GM19455 (cell line): ENCODE data around the gene PLA1A.
"Not testable (repeated sequence)": the region's sequence is repeated elsewhere in the genome, so short reads cannot be mapped to it uniquely, and the experiment has no call there.

Experiments
- ATAC-seq: cut with Tn5 transposase; IDR thresholded peaks from one replicate; pipeline ENCODE4 v1.9.1; 2021; ENCODE audit not compliant: unreplicated experiment

PLA1A gene

DNA sequence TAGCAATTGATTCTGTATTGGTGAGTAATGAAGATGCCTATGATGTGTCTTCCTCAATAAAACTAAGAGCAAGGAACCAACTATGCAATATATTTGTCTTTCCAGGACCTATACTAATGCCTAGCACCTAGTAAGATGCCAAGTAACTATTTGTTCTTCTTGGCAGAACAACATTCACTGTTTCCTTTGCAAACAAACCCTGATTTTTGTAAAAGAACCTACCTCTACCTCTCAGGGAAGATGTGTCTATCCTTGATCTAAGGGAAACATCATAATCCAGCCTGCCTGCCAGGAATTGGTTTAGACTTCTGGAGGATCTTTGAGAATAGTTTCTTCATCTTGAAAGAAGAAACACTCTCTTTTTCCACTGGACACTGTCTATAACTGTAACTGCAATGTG lies 22.2 kb upstream of the PLA1A start:
- no peak for ATAC-seq

DNA sequence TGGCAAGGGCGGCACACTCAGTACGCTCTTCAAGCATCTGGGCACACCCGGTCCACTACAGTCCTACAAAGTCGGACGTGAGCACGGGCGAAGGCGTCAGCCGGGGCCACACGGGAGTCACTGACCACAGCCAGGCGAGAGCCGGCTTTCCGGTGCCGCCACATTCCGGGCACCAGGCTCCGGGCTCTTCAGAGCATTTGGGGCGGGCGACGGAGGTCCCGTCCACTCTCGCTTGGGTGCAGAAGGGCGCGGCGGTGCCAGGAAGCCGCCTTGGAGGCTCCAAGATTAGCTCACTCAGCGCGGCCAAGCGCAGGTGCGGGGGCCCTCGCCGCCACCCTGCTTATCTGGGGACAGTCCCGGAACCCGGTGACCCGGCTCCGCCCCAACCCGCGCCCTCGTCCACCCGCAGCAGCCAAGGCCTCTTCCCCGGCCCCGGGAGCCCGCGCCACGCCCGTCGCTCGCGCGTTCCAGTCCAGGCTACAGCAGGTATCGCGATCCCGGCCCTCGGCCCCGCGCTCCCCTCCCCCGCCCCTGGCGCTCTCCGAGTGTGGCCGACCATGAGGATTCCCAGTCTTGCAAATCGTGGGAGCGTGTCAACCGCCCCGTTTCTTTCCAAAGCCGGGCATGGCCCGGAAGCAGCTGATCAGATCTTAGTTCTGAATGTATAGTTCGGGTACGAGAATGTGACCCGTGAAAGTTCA lies 18.2 kb upstream of the PLA1A start, which contains the start of gene ADPRH:
TSS of gene ADPRH (plus strand) at position 127 of the 701 bp plus-strand sequence. CDS start 2,678 bp downstream, outside the sequence.
- peak; percentile 53 for ATAC-seq

DNA sequence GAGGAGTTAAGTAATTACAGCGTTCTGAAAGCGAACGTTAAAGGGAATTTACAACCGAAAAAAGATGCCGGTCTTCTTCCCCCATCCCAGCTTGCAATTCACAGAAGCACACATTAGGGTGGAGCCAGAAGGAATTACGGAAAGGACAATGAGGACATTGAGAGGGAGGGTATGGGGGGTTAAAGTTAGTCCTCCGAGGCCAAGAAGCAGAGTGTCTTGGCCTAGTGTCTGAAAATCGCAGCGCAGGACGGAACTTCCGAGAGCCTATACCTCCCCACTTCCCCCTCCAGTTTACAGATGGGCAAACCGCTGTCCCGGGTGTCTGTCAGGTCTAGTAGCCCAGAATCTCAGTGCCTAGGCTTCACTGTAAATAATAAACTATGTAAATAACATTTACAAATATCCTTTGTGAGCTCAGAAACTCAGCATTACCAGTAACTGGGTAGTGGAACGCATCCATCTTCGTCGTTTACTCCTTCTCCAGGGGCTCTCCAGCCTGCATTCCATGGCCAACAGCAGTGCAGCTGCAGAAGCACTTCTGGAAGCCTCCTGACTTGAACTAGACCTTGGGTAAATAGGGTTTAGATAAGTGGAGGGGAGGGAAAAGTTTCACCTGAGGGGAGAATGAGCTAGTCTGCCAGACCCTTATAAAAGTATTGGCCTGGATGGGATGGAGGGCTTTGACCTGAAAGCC lies 17.5 kb upstream of the PLA1A start:
- peak; percentile 76 for ATAC-seq

DNA sequence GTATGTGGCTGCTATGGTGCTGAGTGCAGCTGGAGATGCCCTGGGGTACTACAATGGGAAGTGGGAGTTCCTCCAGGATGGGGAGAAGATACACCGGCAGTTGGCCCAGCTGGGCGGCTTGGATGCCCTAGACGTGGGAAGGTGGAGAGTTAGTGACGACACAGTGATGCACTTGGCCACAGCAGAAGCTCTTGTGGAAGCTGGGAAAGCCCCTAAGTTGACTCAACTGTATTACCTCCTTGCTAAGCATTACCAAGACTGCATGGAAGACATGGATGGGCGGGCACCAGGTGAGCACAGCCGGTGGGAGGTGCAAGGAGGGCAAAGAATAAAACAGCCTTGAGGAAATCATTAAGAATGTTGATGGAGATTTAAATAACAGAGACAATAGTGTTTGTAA lies 15.5 kb upstream of the PLA1A start:
- peak; percentile 41 for ATAC-seq

DNA sequence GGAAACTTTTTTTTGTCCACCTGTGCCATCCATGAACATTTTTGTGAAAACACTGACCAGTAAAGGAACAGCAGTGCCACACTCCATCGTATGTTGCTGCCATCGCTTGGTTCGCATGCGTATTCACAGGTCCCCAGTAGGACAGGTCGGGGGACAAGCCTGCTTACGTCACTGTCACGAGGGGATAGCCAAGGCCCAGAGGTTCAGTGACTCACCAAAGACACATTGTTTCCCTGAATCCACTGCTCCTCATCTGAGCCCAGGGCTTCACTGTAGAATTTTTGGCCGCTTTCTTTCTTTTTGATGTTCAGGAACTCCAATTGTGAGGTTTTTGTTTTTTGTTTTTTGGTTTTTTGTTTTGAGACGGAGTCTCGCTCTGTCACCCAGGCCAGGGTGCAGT lies 12.5 kb upstream of the PLA1A start:
- no peak for ATAC-seq

DNA sequence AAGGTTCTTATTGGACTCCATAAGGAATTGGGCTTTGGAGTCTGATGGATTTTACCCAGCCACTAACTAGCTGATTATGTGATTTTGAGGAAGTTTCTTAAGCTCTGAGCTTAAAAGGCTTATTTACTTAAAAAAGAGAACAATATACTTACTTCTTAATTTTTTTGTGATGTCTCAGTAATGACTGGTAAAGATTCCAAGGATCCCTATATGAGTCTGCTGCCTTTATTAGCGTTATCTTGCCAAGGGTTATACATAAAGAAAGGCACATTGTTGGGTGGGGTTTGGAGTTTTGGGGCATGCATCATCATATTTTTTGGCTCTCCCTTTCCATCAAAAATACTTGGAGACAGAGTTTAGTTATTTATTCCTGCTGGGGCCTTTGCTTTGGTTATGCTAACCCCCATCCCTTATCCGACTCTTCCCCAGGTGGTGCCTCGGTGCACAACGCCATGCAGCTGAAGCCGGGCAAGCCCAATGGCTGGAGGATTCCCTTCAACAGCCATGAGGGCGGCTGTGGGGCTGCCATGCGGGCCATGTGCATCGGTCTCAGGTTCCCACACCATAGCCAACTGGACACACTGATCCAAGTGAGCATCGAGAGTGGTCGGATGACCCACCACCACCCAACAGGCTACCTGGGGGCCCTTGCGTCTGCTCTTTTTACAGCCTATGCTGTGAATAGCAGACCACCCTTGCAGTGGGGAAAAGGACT lies 11.7 kb upstream of the PLA1A start:
- ATAC-seq: no peak

DNA sequence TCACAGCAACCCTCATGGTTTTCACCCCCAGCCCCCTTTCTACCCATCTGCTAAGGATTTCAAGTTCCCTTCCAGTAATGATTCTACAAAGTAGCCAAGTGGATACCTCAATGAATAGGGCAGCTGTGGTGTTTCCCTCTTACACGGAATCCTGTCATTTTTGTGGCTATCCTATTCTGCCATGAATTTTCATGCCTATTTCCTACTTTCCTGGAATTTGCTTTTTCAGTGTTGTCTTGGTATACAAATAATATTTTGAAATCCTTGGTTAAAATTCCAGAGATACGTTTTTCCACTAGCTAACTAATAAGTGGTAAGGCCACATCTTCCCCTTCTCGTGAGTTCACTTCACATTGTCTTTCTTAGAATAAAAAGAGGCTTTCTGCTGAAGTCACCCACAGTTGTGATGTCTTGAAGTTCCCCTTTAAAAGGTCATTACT lies 10.9 kb upstream of the PLA1A start:
- ATAC-seq: no peak

DNA sequence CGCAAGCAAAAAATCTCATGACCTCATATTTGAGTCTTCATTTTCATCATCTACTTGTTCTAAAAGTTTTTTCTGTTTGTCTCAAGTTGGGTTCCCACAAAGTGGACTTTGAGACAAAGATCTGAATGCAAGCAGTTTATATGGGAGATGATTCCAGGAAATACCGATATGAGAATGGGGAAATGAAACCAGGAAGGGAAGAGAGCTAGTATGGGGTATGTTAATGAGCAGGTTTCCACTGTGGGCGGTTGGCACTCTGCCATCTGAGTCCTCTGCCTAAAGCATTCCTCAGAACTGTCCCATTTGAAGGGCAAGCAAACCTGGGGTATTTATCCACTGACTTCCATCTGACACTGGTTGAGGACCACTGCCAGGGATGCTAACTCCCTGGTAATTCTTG lies 9.6 kb upstream of the PLA1A start:
- ATAC-seq: no peak

DNA sequence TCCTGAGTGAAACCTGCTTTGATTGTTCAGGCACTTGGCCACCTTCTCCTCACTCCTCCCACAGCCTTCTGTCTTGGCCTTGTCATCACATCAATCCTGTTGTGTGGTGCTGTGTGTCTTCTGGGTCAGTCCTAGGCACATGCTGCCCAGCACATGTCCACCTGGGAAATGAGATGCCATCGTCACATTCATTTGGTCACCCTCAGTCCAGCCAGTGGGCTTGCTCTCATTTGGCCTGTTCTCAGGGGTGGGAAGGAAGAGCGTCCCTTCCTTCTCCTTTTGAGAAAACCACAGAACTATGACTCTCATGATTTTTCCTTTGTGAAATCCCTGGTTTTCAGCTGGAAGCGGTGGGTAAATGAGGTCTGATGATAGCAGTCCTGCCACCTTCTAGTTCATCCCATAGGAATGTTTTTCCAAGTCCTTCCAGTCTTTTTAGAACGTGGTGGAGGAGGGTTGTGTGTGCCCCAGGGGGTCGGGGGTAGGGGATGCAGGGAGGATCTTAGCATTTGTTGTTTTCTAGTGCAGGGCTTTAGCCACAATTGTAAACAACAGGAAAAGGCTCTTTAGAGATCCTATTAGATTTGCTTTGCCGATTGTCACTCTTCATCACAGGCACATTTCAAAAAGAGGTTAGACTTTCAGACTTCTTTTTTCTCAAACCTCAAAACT lies 8.4 kb upstream of the PLA1A start:
- ATAC-seq: no peak

DNA sequence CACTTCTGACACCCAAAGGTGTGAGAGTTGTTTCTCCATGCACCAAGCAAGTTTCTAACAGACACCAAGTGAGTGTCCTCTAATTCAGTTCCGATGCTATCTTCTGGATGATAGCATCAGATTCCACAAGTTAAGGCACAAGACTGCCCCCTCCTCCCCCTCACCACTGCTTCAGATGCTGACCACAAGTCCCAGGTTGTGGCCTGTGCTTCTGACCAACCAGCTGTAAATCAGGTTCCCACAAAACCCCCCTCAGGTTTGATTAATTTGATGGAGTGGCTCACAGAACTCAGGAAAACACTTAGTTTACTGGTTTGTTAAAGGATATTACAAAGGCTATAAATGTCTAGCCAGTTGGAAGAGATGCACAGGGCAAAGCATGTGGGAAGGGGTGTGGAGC lies 7.0 kb upstream of the PLA1A start:
- no peak for ATAC-seq

DNA sequence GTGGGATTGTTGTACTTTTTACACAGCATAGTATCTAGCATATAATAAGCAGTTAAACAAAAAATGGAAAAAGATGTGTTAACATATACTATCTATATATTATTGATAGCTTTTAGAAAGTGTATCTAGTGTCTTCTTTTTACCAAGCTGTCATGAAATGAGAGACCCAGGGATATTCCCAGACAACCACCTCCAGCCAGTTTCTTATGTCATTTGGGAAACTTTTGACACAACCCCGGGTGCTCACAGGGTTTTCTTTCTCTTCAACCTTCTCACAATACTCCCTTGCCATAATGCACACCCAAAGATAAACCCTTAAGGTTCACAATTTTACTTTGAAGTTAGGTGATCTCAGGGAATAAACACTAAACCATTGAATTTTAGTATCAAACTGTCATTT lies 4.8 kb upstream of the PLA1A start:
- no peak for ATAC-seq

DNA sequence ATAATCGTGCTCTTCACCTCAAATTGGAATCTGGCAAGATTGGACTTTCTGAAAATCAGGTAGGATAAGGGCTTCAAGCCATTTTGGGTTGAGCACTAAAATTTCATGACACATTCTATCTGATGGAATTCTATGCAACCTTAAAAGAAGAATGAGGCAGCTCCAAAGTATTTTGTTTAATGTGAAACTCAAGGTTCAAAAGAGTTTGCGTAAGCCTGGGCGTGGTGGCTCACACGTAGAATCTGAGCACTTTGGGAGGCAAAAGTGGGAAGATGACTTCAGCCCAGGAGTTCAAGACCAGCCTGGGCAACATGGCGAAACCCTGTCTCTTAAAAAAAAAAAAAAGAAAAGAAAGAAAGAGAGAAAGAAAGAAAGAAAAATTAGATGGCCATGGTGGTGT lies 3.6 kb upstream of the PLA1A start:
- no peak for ATAC-seq

DNA sequence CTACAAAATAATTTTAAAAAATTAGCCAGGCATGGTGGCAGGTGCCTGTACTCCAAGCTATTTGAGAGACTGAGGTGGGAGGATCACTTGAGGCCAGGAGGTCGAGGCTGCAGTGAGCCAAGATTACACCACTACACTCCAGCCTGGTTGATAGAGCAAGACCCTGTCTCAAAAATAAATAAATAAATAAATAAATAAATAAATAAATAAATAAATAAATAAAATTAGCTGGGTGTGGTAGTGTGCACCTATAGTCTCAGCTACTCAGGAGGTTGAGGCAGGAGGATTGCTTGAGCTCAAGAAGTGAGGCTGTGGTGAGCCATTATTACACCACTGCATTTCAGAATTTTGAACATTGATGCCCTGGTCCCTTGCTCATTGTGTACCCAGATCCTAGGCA lies 2.8 kb upstream of the PLA1A start:
- ATAC-seq: not testable (repeated sequence)

DNA sequence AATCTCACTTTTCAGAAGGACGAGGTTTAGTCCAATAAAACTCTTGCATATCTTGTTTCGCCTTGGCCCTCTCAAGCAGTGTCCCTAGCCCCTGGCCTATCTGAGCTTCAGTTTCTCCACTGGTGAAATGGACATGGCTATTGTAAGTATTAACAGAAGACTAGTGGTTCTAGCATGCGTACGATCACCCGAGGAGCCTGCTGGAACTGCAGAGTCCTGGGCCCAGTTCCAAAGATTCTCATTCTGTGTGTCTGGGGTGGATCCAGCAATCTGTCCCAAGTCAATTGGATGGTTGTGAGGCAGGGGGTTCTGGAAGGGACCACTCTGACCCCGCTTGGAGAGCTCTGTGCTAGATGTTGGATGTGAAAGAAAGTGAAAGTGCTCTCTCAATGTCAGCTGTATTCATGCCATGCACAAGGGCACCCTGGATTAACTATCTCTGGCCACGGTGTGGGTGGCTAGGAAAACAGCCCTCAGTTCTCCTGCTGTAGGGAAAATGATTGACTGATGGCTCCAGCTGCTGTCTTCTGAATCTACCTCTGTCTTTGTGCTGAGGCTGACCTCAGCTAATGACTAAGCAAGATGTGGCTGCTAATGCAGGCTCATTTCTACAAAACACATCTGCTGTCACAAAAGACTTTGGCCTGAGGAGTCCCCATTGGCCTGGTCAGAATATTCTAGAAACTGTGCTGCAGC lies 1.9 kb upstream of the PLA1A start:
- no peak for ATAC-seq

DNA sequence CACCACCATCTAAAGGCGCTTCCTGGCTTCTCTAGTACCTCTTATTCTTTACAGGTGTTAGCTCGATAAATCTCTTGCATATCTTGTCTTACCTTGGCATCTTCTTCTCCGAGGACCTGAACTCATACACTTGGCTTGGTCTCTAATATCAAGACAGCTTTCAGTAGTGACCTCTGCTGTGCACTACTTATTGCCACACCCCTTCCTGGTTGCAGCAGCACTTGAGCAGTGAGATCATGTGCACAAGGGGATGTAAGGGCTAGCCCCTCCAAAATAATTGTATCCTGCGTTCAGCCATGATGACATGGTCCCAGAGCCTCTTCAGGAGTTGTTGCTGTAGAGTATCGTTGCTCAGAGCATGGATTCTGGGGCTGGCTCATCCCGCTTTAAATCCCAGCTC lies 1.3 kb upstream of the PLA1A start:
- no peak for ATAC-seq

DNA sequence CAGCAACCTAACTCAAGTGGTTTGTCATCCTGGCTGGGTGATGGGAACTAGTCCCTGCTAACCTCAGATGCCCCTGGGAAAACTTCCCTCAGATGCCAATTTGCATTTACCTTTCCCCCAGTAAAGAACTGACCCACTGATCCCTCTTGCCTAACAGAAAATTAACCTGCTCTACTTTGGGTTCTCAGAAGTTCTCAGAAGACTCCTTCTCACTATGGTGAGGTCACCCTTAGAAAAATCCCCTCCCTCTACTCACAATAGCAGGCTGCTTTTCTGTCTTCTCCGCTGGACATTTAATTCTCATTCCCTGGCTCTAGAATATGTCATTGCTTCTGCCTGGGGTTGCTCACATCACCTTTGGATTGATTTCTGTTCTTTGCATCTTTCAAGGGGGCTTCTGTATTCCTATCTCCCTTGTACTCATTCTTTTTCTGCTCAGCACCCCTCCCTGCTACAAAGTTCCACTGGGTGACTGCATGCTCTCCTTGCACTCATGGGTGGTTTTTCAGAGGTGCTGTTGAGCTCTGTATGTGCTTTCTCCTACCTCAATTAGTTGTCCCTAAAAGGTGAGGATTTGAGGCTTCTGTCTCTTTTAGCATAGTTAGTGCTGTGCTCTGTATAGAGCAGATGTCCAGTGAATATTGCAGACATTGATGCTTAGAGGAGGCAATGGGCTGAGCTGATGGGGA lies 869 bp downstream of the PLA1A start:
- no peak for ATAC-seq

DNA sequence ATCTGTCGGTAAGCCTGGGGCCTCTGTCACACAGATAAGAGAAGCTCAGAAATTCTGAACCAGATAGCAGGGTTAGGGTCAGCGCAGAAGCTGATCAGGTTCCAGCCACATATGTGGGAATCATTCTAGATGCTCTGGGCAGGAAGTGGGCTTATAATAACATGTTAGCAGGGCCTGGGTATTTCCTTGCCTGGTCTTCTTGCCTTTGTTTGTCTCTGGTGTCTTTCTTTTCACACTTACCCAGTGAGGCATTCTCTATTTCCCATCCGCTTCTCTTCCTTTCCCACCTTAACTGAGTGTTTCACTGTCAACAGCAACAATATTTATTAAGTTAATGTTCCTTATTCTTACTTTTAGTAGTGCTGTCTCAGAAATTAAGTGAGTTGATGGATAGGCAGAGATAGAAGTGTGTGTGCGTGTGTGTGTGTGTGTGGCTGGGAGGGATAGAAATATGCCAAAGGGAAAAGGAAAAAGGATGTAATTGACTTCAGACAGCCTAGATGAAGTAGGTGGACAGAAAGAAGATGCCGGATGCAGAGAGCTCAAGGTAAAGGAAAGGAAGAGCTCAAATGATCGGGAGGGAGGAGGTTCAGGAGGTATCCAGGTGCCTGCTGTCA lies 2.0 kb downstream of the PLA1A start:
- no peak for ATAC-seq

DNA sequence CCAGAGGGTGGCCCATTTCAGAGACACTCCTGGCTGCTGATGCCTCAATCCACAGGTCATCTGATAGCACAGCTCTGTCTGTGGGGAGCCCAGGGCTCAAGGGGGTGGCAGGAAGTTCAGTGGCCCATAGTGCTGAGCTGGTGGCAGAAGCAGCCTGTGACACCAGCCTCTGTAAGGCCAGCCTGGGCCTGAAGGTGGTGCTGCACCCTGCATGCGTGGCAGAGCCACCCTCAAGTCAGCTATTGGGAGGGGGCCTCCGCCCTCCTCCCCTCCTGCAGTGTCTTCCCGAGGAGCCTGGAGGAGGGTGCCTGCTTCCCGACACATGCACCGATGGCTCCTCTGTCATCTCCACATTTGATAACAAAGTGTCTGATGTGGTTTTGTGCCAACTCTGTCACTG lies 3.0 kb downstream of the PLA1A start:
- peak; percentile 75 for ATAC-seq

DNA sequence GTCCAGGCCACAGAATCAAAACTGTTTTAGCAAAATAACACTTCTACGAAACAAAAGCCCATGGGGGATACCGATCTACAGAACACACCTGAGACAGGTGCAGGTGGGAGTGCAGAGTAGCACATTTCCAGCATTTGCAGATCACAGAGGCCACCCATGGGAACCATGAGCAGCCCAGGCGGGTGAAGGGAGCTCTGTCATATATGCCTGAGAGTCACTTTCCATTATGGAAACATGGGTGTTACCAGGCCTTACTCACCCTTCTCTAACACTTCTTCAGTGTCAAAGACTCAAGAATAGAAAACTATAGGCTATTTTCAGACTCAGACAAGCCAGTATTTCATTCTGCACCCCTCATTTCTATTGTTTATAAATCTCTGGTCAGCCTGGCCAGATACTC lies 3.5 kb downstream of the PLA1A start:
- ATAC-seq: peak; percentile 14

DNA sequence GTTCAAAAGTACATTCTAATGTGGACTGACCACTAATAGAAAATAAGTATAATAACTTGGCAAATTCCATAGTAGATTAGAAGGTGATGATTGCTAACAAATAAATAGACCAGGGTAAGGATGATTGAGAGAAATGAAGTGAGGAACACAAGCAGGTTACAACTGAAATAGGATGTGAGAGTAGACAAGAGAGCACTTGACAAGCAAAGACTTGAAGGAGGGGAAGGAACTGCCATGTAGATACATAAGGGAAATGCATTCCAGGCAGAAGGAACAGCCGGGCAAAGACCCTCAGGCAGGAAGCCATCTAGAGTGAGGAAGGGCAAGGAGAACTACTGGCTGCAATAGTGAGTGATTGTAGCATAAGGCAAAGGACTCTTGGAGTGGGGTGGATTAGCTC lies 5.0 kb downstream of the PLA1A start:
- no peak for ATAC-seq
